ENCODE results near the gene ST8SIA4.

ST8SIA4 gene

GRCh38 chr5:100872408-100873190 is 30.5 kb downstream of the ST8SIA4 start:
- in situ Hi-C loops (cut with HindIII; ENCODE audit: low sequenced_read_pairs), result no loop called here

- in situ Hi-C loops (cut with HindIII; ENCODE audit: low sequenced_read_pairs), result no loop called here
Measured at GRCh38 chr5:100867039-100867562, 36.0 kb downstream of the ST8SIA4 start.

DNA sequence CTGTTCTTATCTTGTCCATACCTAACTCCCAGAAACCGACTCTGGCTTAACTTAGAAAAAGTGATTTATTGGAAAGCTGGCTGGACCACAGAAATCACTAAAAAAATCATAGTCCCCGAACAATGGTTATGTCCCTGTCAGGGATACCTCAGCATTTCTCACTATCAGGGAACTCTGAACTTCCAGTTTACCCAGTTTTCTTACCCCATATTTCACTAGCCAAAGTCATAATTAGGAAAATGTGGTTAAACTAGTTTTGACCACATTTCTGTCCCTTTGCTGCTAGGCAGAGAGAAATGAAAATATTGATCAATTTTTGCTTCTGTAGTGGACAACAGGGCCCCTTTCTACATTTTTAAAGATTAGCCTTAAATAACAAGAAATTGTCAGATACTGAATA is 38.2 kb downstream of the ST8SIA4 start:
- in situ Hi-C loops (cut with HindIII; ENCODE audit: low sequenced_read_pairs), result no loop called here

GRCh38 chr5:100863739-100864138 is 39.3 kb downstream of the ST8SIA4 start:
- in situ Hi-C loops (cut with HindIII; ENCODE audit: low sequenced_read_pairs), result no loop called here

DNA sequence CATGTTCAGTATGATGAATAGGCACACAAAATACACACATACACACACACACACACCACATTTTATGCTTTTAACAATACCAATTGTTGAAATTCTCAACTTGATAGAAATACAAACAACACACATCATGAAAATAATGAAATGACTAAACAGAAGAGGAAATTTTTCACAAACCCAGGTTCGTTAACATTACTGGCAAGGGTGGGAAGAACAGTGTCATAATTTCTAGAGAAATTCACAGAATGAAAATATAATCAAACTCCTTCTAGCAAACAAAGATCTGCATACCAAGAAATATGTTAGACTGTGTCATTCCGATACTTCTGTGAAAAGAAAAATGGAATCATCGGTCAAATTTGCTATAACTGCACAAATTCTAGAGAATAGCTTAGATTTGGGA is 41.9 kb downstream of the ST8SIA4 start:
- in situ Hi-C loops (cut with HindIII; ENCODE audit: low sequenced_read_pairs), result no loop called here

DNA sequence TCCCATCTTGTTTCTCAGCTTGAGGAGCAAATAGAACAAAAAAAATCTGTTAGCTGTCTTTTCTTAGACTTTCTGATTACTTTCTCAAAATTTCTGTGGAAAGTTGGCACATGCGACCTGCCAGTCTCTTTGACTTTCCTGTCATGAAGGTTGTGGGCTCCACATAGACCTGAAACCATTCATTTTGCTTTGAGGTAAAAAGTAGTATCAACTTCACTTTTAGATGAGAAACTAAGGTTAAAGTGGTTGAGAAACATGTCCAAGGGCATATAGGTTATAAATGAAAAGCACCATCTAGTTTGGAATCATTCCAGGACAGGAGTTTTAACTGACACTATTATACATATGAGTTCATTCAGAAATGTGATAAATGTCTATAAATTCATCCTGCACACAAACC is 42.7 kb downstream of the ST8SIA4 start:
- in situ Hi-C loops (cut with HindIII; ENCODE audit: low sequenced_read_pairs), result no loop called here

DNA sequence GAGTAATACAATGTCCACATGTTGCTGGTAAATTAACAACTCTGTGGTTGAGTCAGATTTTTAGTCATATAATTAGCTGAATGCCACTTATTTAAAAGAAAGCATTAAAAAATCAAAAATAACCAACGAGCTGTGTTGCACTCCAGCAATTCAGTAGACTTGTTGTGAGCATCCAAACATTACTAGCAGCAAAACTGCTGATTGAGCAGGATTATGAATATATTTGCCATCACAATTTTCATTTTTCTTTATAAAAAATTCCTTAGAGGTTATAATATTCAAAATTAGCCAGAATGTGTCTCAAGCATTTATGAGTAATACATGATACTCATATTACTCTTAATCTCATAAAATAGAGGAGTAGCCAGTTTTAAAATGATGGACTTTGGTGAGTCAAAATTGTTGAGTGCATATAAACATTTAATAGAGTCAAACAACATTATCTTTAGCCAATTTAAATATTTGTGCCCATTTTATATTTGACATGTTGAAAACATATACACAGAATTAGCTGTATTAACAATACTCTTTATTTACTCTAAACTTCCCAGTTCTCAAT is 44.0 kb downstream of the ST8SIA4 start:
- in situ Hi-C loops (cut with HindIII; ENCODE audit: low sequenced_read_pairs), result no loop called here

- in situ Hi-C loops (cut with HindIII; ENCODE audit: low sequenced_read_pairs), result no loop called here
Measured at GRCh38 chr5:100856462-100856861, 46.6 kb downstream of the ST8SIA4 start.

DNA sequence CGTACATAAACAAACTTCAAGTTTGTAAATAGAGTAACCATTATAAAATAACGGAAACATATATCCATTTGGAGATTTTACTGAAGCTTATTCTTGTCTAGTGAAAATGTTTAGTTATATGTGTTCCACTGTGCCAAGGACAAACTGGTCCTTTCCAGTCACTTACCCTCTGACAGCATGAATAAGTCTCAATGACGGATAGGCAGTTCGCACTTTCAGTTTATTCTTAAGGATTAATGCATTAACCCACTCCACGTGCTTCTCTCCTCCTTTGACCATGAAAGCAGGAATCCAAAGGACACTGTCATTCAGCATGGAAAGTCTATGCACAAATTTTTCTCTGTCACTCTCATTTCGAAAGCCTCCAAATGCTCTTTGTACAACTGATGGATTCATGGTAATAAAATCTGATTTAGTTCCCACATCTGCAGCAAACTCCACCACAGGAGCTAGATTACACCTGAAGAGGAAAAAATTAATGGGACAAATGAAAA is 47.1 kb downstream of the ST8SIA4 start:
- in situ Hi-C loops (cut with HindIII; ENCODE audit: low sequenced_read_pairs), result no loop called here

- in situ Hi-C loops (cut with HindIII; ENCODE audit: low sequenced_read_pairs), result no loop called here
Measured at GRCh38 chr5:100855295-100855694, 47.8 kb downstream of the ST8SIA4 start.

- in situ Hi-C loops (cut with HindIII; ENCODE audit: low sequenced_read_pairs), result no loop called here
Measured at GRCh38 chr5:100854591-100854990, 48.5 kb downstream of the ST8SIA4 start.

DNA sequence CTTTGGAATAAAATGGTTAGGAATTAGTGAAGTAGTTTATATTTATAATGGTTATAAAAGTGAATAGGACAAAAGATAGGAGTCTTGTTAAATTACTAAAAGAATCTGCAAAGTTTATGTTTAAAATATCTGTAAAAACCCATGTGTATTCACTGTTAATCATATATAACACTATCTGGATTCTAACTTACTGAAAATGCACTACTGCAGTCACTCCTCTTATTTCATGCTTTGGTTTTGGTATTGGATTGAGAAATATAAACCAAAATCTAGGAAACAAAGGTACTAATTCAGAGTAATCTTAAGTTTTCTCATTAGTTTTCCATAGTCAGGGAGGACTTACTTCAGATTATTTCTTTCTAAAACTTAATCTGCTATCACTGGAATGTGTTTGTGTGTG is 49.5 kb downstream of the ST8SIA4 start:
- in situ Hi-C loops (cut with HindIII; ENCODE audit: low sequenced_read_pairs), result no loop called here

GRCh38 chr5:100852988-100853449 is 50.1 kb downstream of the ST8SIA4 start:
- in situ Hi-C loops (cut with HindIII; ENCODE audit: low sequenced_read_pairs), result no loop called here

- in situ Hi-C loops (cut with HindIII; ENCODE audit: low sequenced_read_pairs), result no loop called here
Measured at GRCh38 chr5:100852051-100852450, 51.0 kb downstream of the ST8SIA4 start.

DNA sequence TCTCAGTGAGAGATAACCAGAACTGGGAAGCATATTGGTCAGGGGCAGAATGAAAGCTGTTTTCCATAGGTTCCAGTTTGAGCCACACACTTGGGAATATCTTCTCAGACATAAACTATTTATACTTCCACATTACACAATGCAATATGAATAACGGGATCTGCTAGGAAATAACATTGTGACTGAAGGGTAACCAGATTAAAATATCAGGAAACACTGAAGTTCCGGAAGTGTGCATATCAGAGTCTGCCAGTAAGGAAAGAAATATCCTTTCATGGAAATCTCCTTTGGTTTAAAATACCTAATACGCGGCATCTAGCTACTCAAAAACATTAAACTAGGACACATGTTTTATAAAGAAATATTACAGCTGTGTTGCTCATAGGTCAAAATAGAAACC is 56.3 kb downstream of the ST8SIA4 start:
- in situ Hi-C loops (cut with HindIII; ENCODE audit: low sequenced_read_pairs), result no loop called here

DNA sequence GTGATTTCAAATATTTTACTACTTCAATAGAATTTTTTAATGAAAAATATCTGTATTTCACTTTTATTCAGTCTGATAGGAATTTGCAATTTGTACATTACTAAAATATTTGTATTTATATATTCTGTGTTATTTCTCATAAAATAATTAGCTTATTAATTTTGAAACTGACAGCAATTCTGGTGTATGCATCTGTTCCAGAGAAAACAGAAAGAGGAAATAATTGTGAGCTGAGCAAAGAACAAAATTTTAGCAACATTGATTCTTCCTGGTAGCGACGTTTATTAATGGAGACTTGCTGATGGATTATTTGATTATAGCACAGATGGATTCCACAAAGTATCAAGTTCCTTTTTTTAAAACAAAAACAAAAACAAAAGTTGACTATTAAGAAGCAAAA is 61.0 kb downstream of the ST8SIA4 start:
- in situ Hi-C loops (cut with HindIII; ENCODE audit: low sequenced_read_pairs), result no loop called here

- in situ Hi-C loops (cut with HindIII; ENCODE audit: low sequenced_read_pairs), result no loop called here
Measured at GRCh38 chr5:100841358-100842076, 61.6 kb downstream of the ST8SIA4 start.

DNA sequence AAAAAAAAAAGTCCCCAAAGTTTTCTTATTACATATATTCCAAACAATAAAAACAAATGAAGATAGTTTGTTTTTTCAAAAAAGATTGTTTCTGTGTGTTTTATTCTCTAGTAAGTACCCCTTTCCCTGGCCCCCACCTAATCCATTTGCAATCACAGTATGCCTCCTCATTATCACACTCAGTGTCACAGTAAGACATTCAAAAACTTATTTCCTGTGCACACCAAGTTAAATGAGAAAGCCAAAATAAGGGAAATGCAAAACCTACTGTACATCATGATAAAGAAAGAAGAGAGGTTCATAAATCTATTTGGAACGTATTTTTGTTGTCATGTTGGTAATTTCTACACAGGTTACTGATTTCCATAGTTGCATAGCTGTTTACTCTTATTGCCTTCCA is 62.3 kb downstream of the ST8SIA4 start:
- in situ Hi-C loops (cut with HindIII; ENCODE audit: low sequenced_read_pairs), result no loop called here

DNA sequence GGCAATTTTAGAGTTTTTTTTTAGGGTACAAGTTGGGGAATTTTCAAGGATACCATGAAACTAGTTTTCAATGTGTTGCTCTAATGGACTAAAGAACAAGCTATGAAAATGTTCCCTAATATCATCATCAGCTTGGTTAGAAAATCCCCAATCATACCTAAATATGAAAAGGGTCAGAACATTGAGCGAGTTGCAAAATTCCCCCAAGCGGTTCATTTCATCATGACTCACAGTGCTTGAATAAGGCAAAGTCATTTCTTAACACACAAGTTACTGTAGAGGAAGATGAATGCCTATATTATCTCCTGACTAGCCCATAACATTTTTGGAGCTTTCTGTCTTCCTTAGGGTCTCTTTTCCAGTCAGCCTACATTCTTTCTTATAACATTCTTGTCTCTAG is 62.7 kb downstream of the ST8SIA4 start:
- in situ Hi-C loops (cut with HindIII; ENCODE audit: low sequenced_read_pairs), result no loop called here

- in situ Hi-C loops (cut with HindIII; ENCODE audit: low sequenced_read_pairs), result no loop called here
Measured at GRCh38 chr5:100838048-100838473, 65.0 kb downstream of the ST8SIA4 start.

- in situ Hi-C loops (cut with HindIII; ENCODE audit: low sequenced_read_pairs), result no loop called here
Measured at GRCh38 chr5:100834519-100834918, 68.6 kb downstream of the ST8SIA4 start.

Measured in endothelial cell of hepatic sinusoid (primary cell).